WTC11 (cell line): ENCODE measurements around the gene CCDC141. TPM values are rescaled to one million over a fixed set of nuclear protein-coding genes. Genes with fewer than 3 reads are reported as not detected.

ENCODE experiments used
- ATAC-seq: fragments of 200-7000 bp; cut with Tn5 transposase; 2 replicates; pipeline ENCODE4 v1.10.0; 2021; ENCODE audit warnings: mild to moderate bottlenecking, moderate library complexity
- CTCF ChIA-PET: fragments of 300-600 bp; sonication (Branson Sonifier 250); formaldehyde crosslinking; loops from one replicate; lab custom pipeline; 2021; ENCODE audit warnings: antibody characterized with exemption; lab: Charles Lee
- POLR2A ChIA-PET: fragments of 350-600 bp; sonication (Branson Sonifier 250); formaldehyde crosslinking; loops from one replicate; lab custom pipeline; 2021; ENCODE audit warnings: antibody characterized with exemption; lab: Charles Lee
- DNase-seq: peaks from one replicate; pipeline ENCODE4 v3.0.0; 2021; ENCODE audit warnings: low spot score
- H3K27ac Mint-ChIP-seq: 2 replicates; pipeline ENCODE4 v1.8.0; 2021; ENCODE audit warnings: mixed read lengths
- H3K27me3 Mint-ChIP-seq: 2 replicates; pipeline ENCODE4 v1.8.0; 2021; ENCODE audit warnings: low read depth, mild to moderate bottlenecking, moderate library complexity, mixed read lengths
- H3K36me3 Mint-ChIP-seq: 2 replicates; pipeline ENCODE4 v1.8.0; 2021; ENCODE audit warnings: mixed read lengths
- H3K4me1 Mint-ChIP-seq: 2 replicates; pipeline ENCODE4 v1.8.0; 2022; ENCODE audit warnings: mixed read lengths
- H3K4me3 Mint-ChIP-seq: 2 replicates; pipeline ENCODE4 v1.8.0; 2021; ENCODE audit warnings: mild to moderate bottlenecking, moderate library complexity, mixed read lengths
- H3K9me3 Mint-ChIP-seq: 2 replicates; pipeline ENCODE4 v1.8.0; 2021; ENCODE audit warnings: mixed read lengths
- CBFB ChIP-seq: sonication (generic); formaldehyde crosslinking; IDR thresholded peaks from 2 replicates; pipeline ENCODE4 v1.8.1; 2022; ENCODE audit warnings: mild to moderate bottlenecking, low read depth, missing genetic modification reagents
- CREB1 ChIP-seq: sonication (generic); formaldehyde crosslinking; IDR thresholded peaks from 2 replicates; pipeline ENCODE4 v1.8.0; 2023; ENCODE audit warnings: mild to moderate bottlenecking, missing genetic modification reagents
- CREM ChIP-seq: sonication (generic); formaldehyde crosslinking; IDR thresholded peaks from 2 replicates; pipeline ENCODE4 v1.8.1; 2022; ENCODE audit warnings: mild to moderate bottlenecking, missing genetic modification reagents, moderate library complexity
- GTF2I ChIP-seq: fragments of 250-450 bp; sonication (Bioruptor Pico); conservative IDR thresholded peaks from 2 replicates; pipeline ENCODE4 v1.4.0; 2021; ENCODE audit warnings: mild to moderate bottlenecking
- IRF2 ChIP-seq: sonication (generic); formaldehyde crosslinking; IDR thresholded peaks from 2 replicates; pipeline ENCODE4 v1.8.0; 2022; ENCODE audit warnings: low read depth, missing genetic modification reagents, borderline replicate concordance
- NFATC4 ChIP-seq: fragments of 250-450 bp; sonication (Bioruptor Pico); IDR thresholded peaks from 2 replicates; pipeline ENCODE4 v1.9.0; 2021; ENCODE audit warnings: mild to moderate bottlenecking
- NFYB ChIP-seq: sonication (generic); formaldehyde crosslinking; conservative IDR thresholded peaks from 2 replicates; pipeline ENCODE4 v1.8.0; 2022; ENCODE audit warnings: low read depth, missing genetic modification reagents
- NR3C1 ChIP-seq: sonication (generic); formaldehyde crosslinking; conservative IDR thresholded peaks from 2 replicates; pipeline ENCODE4 v1.8.1; 2023; ENCODE audit warnings: low read depth, mild to moderate bottlenecking, missing genetic modification reagents
- TCF7 ChIP-seq: sonication (generic); formaldehyde crosslinking; IDR thresholded peaks from 2 replicates; pipeline ENCODE4 v1.8.0; 2022; ENCODE audit warnings: mild to moderate bottlenecking, low read depth, missing genetic modification reagents, moderate library complexity
- ZNF121 ChIP-seq: sonication (generic); formaldehyde crosslinking; IDR thresholded peaks from 2 replicates; pipeline ENCODE4 v1.8.0; 2023; ENCODE audit warnings: missing genetic modification reagents
- total RNA-seq: library from RNA; stranded (reverse); gene quantifications from 3 replicates; pipeline ENCODE4 v1.2.3, GENCODE V29; 2021
- TF ChIP-seq, protein P1 (sequence below): fragments of 250-450 bp; sonication (Bioruptor Pico); IDR thresholded peaks from 2 replicates; pipeline ENCODE4 v1.8.0; 2021; ENCODE audit warnings: mild to moderate bottlenecking
- TF ChIP-seq, protein P2 (sequence below): fragments of 250-450 bp; sonication (Bioruptor Pico); IDR thresholded peaks from 2 replicates; pipeline ENCODE4 v2.1.2; 2022; ENCODE audit warnings: mild to moderate bottlenecking, moderate library complexity
- TF ChIP-seq, protein P3 (sequence below): sonication (generic); formaldehyde crosslinking; IDR thresholded peaks from 2 replicates; pipeline ENCODE4 v1.8.0; 2023; ENCODE audit warnings: missing genetic modification reagents, mild to moderate bottlenecking, borderline replicate concordance
- TF ChIP-seq, protein P4 (sequence below): sonication (generic); formaldehyde crosslinking; IDR thresholded peaks from 2 replicates; pipeline ENCODE4 v1.8.1; 2023; ENCODE audit warnings: mild to moderate bottlenecking, moderate library complexity, missing genetic modification reagents
- TF ChIP-seq, protein P5 (sequence below): sonication (generic); formaldehyde crosslinking; IDR thresholded peaks from 2 replicates; pipeline ENCODE4 v1.8.1; 2022; ENCODE audit warnings: mild to moderate bottlenecking, missing genetic modification reagents, moderate library complexity, borderline replicate concordance
- TF ChIP-seq, protein P6 (sequence below): fragments of 250-450 bp; sonication (Bioruptor Pico); IDR thresholded peaks from 2 replicates; pipeline ENCODE4 v1.9.0; 2021; ENCODE audit warnings: mild to moderate bottlenecking
- TF ChIP-seq, protein P7 (sequence below): sonication (generic); formaldehyde crosslinking; IDR thresholded peaks from 2 replicates; pipeline ENCODE4 v1.8.1; 2022; ENCODE audit warnings: low read depth, mild to moderate bottlenecking, moderate library complexity, missing genetic modification reagents, borderline replicate concordance
- TF ChIP-seq, protein P8 (sequence below): fragments of 250-450 bp; sonication (Bioruptor Pico); IDR thresholded peaks from 2 replicates; pipeline ENCODE4 v1.9.0; 2021; ENCODE audit warnings: mild to moderate bottlenecking

Gene CCDC141
- total RNA-seq, 1 experiment from 2014 or later, result 8.5 TPM

DNA sequence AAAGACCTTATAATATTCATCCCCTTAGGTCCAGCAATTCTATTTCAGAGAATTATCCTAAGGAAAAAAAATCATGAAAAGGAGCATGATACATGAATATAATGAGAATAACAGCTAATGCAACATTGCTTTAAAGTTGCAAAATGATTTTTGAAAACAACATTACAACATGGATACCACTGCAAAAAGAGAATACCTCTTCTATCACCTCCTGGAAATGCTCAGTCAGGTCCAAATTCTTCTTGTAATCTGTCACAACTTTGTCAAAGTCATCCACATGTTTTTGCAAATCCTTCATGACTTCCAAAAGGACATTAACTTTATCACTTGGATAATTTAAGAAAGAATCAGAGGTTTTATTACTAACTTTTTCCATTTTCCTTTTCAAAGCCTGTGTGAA is 194.8 kb downstream of the CCDC141 start:
- H3K9me3 Mint-ChIP-seq, result no peaks in the 10 kb centered on the region
- ChIA-PET POLR2A (no interaction called here), CTCF (no interaction called here)
- H3K27ac Mint-ChIP-seq, result no peak overlapping the region
- no peaks in the 10 kb centered on the region for H3K27me3 Mint-ChIP-seq
- H3K4me3 Mint-ChIP-seq, result no peak overlapping the region
- no peak for ATAC-seq
- H3K36me3 Mint-ChIP-seq, result no peaks in the 10 kb centered on the region
- TF ChIP-seq, protein P1, sequence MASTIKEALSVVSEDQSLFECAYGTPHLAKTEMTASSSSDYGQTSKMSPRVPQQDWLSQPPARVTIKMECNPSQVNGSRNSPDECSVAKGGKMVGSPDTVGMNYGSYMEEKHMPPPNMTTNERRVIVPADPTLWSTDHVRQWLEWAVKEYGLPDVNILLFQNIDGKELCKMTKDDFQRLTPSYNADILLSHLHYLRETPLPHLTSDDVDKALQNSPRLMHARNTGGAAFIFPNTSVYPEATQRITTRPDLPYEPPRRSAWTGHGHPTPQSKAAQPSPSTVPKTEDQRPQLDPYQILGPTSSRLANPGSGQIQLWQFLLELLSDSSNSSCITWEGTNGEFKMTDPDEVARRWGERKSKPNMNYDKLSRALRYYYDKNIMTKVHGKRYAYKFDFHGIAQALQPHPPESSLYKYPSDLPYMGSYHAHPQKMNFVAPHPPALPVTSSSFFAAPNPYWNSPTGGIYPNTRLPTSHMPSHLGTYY, result no peak
- TF ChIP-seq IRF2 (no peak), NFATC4 (no peak)
- TF ChIP-seq, protein P2, sequence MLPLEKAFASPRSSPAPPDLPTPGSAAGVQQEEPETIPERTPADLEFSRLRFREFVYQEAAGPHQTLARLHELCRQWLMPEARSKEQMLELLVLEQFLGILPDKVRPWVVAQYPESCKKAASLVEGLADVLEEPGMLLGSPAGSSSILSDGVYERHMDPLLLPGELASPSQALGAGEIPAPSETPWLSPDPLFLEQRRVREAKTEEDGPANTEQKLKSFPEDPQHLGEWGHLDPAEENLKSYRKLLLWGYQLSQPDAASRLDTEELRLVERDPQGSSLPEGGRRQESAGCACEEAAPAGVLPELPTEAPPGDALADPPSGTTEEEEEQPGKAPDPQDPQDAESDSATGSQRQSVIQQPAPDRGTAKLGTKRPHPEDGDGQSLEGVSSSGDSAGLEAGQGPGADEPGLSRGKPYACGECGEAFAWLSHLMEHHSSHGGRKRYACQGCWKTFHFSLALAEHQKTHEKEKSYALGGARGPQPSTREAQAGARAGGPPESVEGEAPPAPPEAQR (CRISPR knock-in tag), result no peak
- TF ChIP-seq, protein P3, sequence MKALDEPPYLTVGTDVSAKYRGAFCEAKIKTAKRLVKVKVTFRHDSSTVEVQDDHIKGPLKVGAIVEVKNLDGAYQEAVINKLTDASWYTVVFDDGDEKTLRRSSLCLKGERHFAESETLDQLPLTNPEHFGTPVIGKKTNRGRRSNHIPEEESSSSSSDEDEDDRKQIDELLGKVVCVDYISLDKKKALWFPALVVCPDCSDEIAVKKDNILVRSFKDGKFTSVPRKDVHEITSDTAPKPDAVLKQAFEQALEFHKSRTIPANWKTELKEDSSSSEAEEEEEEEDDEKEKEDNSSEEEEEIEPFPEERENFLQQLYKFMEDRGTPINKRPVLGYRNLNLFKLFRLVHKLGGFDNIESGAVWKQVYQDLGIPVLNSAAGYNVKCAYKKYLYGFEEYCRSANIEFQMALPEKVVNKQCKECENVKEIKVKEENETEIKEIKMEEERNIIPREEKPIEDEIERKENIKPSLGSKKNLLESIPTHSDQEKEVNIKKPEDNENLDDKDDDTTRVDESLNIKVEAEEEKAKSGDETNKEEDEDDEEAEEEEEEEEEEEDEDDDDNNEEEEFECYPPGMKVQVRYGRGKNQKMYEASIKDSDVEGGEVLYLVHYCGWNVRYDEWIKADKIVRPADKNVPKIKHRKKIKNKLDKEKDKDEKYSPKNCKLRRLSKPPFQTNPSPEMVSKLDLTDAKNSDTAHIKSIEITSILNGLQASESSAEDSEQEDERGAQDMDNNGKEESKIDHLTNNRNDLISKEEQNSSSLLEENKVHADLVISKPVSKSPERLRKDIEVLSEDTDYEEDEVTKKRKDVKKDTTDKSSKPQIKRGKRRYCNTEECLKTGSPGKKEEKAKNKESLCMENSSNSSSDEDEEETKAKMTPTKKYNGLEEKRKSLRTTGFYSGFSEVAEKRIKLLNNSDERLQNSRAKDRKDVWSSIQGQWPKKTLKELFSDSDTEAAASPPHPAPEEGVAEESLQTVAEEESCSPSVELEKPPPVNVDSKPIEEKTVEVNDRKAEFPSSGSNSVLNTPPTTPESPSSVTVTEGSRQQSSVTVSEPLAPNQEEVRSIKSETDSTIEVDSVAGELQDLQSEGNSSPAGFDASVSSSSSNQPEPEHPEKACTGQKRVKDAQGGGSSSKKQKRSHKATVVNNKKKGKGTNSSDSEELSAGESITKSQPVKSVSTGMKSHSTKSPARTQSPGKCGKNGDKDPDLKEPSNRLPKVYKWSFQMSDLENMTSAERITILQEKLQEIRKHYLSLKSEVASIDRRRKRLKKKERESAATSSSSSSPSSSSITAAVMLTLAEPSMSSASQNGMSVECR (CRISPR knock-in tag), result no peak
- DNase-seq, result no peak
- H3K4me1 Mint-ChIP-seq, result no peaks in the 10 kb centered on the region

DNA sequence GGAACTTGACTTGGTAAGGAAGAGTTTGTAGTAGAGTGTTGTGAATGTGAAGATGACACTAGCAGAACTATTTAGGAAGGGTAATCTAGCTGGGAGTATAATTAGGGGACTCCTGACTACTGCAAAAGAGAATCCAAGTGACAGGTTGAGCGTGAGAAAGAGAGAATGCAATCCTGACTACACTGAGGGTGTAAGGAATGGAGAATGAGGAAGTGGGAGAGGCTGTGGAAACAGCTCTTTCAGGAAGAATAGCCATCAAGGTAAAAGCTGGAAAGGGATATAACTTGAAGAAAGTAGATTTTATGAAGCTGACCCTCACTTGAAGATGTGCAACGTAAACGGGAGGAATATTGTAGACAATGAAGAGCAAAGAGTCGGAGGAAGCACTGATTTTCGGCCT is 201.6 kb downstream of the CCDC141 start:
- POLR2A ChIA-PET, result no interaction called here
- Mint-ChIP-seq H3K4me3 (no peak overlapping the region), H3K9me3 (peaks cover 13% of the 10 kb centered on the region), H3K27ac (no peak overlapping the region), H3K27me3 (peaks cover 3% of the 10 kb centered on the region), H3K36me3 (peaks cover 19% of the 10 kb centered on the region), H3K4me1 (peaks cover 36% of the 10 kb centered on the region)
- DNase-seq, result no peak
- CTCF ChIA-PET, result no interaction called here
- ATAC-seq, result no peak
- TF ChIP-seq GTF2I (CRISPR knock-in tag) (no peak), CBFB (no peak), NFYB (CRISPR knock-in tag) (no peak), CREM (CRISPR knock-in tag) (no peak), ZNF121 (CRISPR knock-in tag) (no peak), CREB1 (CRISPR knock-in tag) (no peak), TCF7 (CRISPR knock-in tag) (no peak), NFATC4 (no peak), NR3C1 (CRISPR knock-in tag) (no peak)
- TF ChIP-seq, protein P4, sequence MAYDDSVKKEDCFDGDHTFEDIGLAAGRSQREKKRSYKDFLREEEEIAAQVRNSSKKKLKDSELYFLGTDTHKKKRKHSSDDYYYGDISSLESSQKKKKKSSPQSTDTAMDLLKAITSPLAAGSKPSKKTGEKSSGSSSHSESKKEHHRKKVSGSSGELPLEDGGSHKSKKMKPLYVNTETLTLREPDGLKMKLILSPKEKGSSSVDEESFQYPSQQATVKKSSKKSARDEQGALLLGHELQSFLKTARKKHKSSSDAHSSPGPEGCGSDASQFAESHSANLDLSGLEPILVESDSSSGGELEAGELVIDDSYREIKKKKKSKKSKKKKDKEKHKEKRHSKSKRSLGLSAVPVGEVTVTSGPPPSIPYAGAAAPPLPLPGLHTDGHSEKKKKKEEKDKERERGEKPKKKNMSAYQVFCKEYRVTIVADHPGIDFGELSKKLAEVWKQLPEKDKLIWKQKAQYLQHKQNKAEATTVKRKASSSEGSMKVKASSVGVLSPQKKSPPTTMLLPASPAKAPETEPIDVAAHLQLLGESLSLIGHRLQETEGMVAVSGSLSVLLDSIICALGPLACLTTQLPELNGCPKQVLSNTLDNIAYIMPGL (CRISPR knock-in tag), result no peak
- TF ChIP-seq, protein P5, sequence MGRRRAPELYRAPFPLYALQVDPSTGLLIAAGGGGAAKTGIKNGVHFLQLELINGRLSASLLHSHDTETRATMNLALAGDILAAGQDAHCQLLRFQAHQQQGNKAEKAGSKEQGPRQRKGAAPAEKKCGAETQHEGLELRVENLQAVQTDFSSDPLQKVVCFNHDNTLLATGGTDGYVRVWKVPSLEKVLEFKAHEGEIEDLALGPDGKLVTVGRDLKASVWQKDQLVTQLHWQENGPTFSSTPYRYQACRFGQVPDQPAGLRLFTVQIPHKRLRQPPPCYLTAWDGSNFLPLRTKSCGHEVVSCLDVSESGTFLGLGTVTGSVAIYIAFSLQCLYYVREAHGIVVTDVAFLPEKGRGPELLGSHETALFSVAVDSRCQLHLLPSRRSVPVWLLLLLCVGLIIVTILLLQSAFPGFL (CRISPR knock-in tag), result no peak
- TF ChIP-seq, protein P6, sequence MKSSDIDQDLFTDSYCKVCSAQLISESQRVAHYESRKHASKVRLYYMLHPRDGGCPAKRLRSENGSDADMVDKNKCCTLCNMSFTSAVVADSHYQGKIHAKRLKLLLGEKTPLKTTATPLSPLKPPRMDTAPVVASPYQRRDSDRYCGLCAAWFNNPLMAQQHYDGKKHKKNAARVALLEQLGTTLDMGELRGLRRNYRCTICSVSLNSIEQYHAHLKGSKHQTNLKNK, result no peak
- TF ChIP-seq, protein P7, sequence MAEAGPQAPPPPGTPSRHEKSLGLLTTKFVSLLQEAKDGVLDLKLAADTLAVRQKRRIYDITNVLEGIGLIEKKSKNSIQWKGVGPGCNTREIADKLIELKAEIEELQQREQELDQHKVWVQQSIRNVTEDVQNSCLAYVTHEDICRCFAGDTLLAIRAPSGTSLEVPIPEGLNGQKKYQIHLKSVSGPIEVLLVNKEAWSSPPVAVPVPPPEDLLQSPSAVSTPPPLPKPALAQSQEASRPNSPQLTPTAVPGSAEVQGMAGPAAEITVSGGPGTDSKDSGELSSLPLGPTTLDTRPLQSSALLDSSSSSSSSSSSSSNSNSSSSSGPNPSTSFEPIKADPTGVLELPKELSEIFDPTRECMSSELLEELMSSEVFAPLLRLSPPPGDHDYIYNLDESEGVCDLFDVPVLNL (CRISPR knock-in tag), result no peak
- TF ChIP-seq, protein P8, sequence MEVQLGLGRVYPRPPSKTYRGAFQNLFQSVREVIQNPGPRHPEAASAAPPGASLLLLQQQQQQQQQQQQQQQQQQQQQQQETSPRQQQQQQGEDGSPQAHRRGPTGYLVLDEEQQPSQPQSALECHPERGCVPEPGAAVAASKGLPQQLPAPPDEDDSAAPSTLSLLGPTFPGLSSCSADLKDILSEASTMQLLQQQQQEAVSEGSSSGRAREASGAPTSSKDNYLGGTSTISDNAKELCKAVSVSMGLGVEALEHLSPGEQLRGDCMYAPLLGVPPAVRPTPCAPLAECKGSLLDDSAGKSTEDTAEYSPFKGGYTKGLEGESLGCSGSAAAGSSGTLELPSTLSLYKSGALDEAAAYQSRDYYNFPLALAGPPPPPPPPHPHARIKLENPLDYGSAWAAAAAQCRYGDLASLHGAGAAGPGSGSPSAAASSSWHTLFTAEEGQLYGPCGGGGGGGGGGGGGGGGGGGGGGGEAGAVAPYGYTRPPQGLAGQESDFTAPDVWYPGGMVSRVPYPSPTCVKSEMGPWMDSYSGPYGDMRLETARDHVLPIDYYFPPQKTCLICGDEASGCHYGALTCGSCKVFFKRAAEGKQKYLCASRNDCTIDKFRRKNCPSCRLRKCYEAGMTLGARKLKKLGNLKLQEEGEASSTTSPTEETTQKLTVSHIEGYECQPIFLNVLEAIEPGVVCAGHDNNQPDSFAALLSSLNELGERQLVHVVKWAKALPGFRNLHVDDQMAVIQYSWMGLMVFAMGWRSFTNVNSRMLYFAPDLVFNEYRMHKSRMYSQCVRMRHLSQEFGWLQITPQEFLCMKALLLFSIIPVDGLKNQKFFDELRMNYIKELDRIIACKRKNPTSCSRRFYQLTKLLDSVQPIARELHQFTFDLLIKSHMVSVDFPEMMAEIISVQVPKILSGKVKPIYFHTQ (CRISPR knock-in tag), result no peak
